Measurements from ENCODE around the gene AJAP1.

GRCh38 chr1:4797429-4797828 lies 143.0 kb downstream of the AJAP1 start:
- TF ChIP-seq CTCF (IDR thresholded peaks at IDR 0.05) (no peak), POLR2A (IDR thresholded peaks at IDR 0.05) (no peak)

All from testis (tissue), 2 donors.